Liver (tissue), 9 donors: ENCODE results near the gene ADIPOR1. TPM values are rescaled to one million over a fixed set of nuclear protein-coding genes. Genes with fewer than 3 reads are reported as not detected.
A peak's percentile ranks its signal among the peaks of the same experiment; 100 is the strongest.

Experiments
- DNase-seq: peaks from one replicate; pipeline ENCODE4 v3.0.0-alpha.2; 2017; ENCODE audit warnings: low spot score
- H3K27ac ChIP-seq, 2 donors: one replicate each; pipeline ENCODE4 v1.7.0; 2013; ENCODE audit warnings: inconsistent platforms in 2 of 2, low read length in 2 of 2, control low read depth in 1 of 2, low read depth in 1 of 2, mild to moderate bottlenecking in 1 of 2
- H3K27me3 ChIP-seq, 4 donors: one replicate each; pipeline versions ENCODE4 v1.6.1 to v1.7.0; 2013; ENCODE audit warnings: low read length in 3 of 4, inconsistent platforms in 1 of 4, mild to moderate bottlenecking in 1 of 4, moderate library complexity in 1 of 4; ENCODE audit not compliant: control insufficient read depth in 4 of 4, insufficient read depth in 4 of 4
- H3K36me3 ChIP-seq, 4 donors: one replicate each; pipeline versions ENCODE4 v1.6.1 to v1.7.0; 2013; ENCODE audit warnings: low read length in 3 of 4, mild to moderate bottlenecking in 3 of 4, low read depth in 1 of 4, moderate library complexity in 1 of 4; ENCODE audit not compliant: control insufficient read depth in 4 of 4, insufficient read depth in 3 of 4
- H3K4me1 ChIP-seq, 4 donors: one replicate each; pipeline versions ENCODE4 v1.6.1 to v1.7.0; 2013; ENCODE audit warnings: low read length in 3 of 4, mild to moderate bottlenecking in 3 of 4, moderate library complexity in 1 of 4; ENCODE audit not compliant: control insufficient read depth in 4 of 4, insufficient read depth in 4 of 4
- H3K4me3 ChIP-seq, 3 donors: one replicate each; pipeline versions ENCODE4 v1.6.1 to v1.7.0; 2013; ENCODE audit warnings: low read length in 3 of 3, control low read depth in 1 of 3, low read depth in 1 of 3, mild to moderate bottlenecking in 1 of 3
- H3K9ac ChIP-seq, 2 donors: one replicate each; pipeline ENCODE4 v1.7.0; 2013; ENCODE audit warnings: low read length in 2 of 2, mild to moderate bottlenecking in 2 of 2, moderate library complexity in 2 of 2, control low read depth in 1 of 2, low read depth in 1 of 2
- H3K9me3 ChIP-seq, 4 donors: one replicate each; pipeline versions ENCODE4 v1.6.1 to v1.7.0; 2013; ENCODE audit warnings: low read length in 3 of 4; ENCODE audit not compliant: control insufficient read depth in 4 of 4
- EGR1 ChIP-seq, 2 donors: IDR thresholded peaks; 2 replicates each; pipeline ENCODE4 v1.6.1; 2016 to 2018; ENCODE audit warnings: antibody characterized with exemption in 2 of 2, low read depth in 2 of 2
- FOXA2 ChIP-seq: IDR thresholded peaks from 2 replicates; pipeline ENCODE4 v1.6.1; 2016; ENCODE audit warnings: antibody characterized with exemption
- RAD21 ChIP-seq, 2 donors: IDR thresholded peaks; 2 replicates each; pipeline ENCODE4 v1.6.1; 2016; ENCODE audit warnings: antibody characterized with exemption in 2 of 2, mild to moderate bottlenecking in 2 of 2
- RXRA ChIP-seq, 2 donors: IDR thresholded peaks; 2 replicates each; pipeline ENCODE4 v1.6.1; 2017 to 2018; ENCODE audit warnings: antibody characterized with exemption in 2 of 2, mild to moderate bottlenecking in 1 of 2
- SP1 ChIP-seq: IDR thresholded peaks from 2 replicates; pipeline ENCODE4 v1.6.1; 2018; ENCODE audit warnings: antibody characterized with exemption, mild to moderate bottlenecking
- TAF1 ChIP-seq: conservative IDR thresholded peaks from 2 replicates; pipeline ENCODE4 v1.6.1; 2016; ENCODE audit warnings: antibody characterized with exemption, mild to moderate bottlenecking
- YY1 ChIP-seq: IDR thresholded peaks from 2 replicates; pipeline ENCODE4 v1.6.1; 2016; ENCODE audit warnings: antibody characterized with exemption, mild to moderate bottlenecking
- WGBS: extraction: QIAGEN DNeasy Blood & Tissue Kit; methylation state at CpG from one replicate; pipeline ENCODE4 v1.1.7; 2013; 5-methylcytosine and 5-hydroxymethylcytosine counted together
- polyA plus RNA-seq, 2 donors: library from polyadenylated mRNA; stranded (reverse) in 1 of 2; unstranded in 1 of 2; fragments of 200-250 nt in 1 of 2; fragments of >200 nt in 1 of 2; fragmentation: Nextera tagmentation in 1 of 2; extraction: Ambion mirVana in 1 of 2; gene quantifications; one replicate each; pipeline versions ENCODE4 v1.2.1 to v1.2.3, GENCODE V29; 2013 to 2015
- total RNA-seq, 2 donors: library from RNA; depleted of rRNA; stranded (reverse); fragments of >200 nt; gene quantifications; one replicate each; pipeline ENCODE4 v1.2.3, GENCODE V29; 2014
- TF ChIP-seq, protein P1 (sequence below): fragments of 150-350 bp; IDR thresholded peaks from 2 replicates; pipeline ENCODE4 v1.5.1; 2017; ENCODE audit warnings: improper control_type of control experiment, low read depth, low read length; ENCODE audit not compliant: missing input control
- TF ChIP-seq, protein P2 (sequence below): IDR thresholded peaks from 2 replicates; pipeline ENCODE4 v1.6.1; 2016; ENCODE audit warnings: antibody characterized with exemption
- donor health status: healthy.
- donor health status: healthy.
- donor health status: healthy.
- donor health status: healthy.
- donor health status: healthy.

The ADIPOR1 gene
- total and polyA plus RNA-seq, 4 donors, result 58.5 to 175 (median 70.4) TPM

DNA sequence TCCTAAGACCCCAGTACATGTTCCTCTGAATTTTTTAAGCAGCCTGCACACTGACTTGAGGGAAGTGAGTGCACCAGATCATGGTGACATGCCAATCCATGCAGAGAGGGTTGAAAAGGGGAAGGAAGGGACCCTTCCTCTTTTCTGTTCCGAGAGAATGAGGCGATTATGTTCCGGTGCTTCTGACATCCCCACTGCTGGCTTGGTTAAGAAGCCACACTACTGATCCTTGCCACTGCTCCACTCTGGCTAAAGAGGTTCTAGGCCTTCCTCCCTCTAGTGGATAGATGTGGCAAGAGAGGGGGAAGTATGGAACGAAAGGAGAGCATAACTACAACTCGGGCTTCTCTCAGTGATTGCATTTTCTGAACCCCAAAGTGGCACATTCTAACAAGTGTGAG lies 10.8 kb upstream of the ADIPOR1 start:
- peak; percentile 55 for DNase-seq
- TF ChIP-seq RAD21 (IDR thresholded peaks at IDR 0.05) (peak; percentile 69 to 86), SP1 (peak; percentile 34), TAF1 (no peak)
- TF ChIP-seq, protein P1, sequence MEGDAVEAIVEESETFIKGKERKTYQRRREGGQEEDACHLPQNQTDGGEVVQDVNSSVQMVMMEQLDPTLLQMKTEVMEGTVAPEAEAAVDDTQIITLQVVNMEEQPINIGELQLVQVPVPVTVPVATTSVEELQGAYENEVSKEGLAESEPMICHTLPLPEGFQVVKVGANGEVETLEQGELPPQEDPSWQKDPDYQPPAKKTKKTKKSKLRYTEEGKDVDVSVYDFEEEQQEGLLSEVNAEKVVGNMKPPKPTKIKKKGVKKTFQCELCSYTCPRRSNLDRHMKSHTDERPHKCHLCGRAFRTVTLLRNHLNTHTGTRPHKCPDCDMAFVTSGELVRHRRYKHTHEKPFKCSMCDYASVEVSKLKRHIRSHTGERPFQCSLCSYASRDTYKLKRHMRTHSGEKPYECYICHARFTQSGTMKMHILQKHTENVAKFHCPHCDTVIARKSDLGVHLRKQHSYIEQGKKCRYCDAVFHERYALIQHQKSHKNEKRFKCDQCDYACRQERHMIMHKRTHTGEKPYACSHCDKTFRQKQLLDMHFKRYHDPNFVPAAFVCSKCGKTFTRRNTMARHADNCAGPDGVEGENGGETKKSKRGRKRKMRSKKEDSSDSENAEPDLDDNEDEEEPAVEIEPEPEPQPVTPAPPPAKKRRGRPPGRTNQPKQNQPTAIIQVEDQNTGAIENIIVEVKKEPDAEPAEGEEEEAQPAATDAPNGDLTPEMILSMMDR, result peak; percentile 61
- 30% methylated on average over 5 of the region's 5 CpGs for WGBS
- H3K4me1 ChIP-seq, result peaks cover 3 to 23% (median 14%) of the 10 kb centered on the region in 4 donors
- H3K9me3 ChIP-seq, result no peaks in the 10 kb centered on the region
- H3K27me3 ChIP-seq, result no peaks in the 10 kb centered on the region
- H3K4me3 ChIP-seq, result no peak overlapping the region
- peaks cover 0 to 2% (median under 1%) of the 10 kb centered on the region in 4 donors for H3K36me3 ChIP-seq
- no peak overlapping the region for H3K9ac ChIP-seq
- peak overlapping the region in 1 of 2 donors; percentile 33 for H3K27ac ChIP-seq

DNA sequence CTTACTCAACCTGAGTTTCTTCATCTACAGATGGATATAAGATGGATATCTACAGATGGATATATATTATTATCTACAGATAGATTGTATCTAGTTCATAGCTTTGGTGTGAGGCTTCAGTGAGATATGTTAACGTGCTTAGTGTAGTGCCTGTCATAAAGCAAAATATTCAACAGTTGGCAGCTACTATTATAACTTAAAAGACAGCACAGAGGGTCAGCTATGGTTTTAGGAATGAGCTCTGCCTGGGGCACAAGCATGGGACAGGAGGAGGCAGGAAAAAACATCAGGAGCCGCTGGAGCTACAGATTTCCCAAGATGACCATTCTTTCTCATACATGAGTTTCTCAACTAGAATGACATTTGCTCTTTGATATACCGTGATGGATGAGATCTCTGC lies 10.2 kb upstream of the ADIPOR1 start:
- Histone ChIP-seq H3K27ac (peak overlapping the region in 1 of 2 donors; percentile 33), H3K4me1 (peaks cover 3 to 23% (median 14%) of the 10 kb centered on the region in 4 donors), H3K9me3 (no peaks in the 10 kb centered on the region), H3K4me3 (no peak overlapping the region), H3K36me3 (peaks cover 2 to 3% (median 3%) of the 10 kb centered on the region in 4 donors), H3K9ac (no peak overlapping the region), H3K27me3 (no peaks in the 10 kb centered on the region)
- WGBS, result 75% methylated on average over 3 of the region's 3 CpGs
- DNase-seq, result no peak
- no peak for TF ChIP-seq FOXA2
- no peak for TF ChIP-seq YY1
- no peak for TF ChIP-seq EGR1 (IDR thresholded peaks at IDR 0.05; ENCODE audit: low read depth in 2 of 2)
- TF ChIP-seq, protein P2, sequence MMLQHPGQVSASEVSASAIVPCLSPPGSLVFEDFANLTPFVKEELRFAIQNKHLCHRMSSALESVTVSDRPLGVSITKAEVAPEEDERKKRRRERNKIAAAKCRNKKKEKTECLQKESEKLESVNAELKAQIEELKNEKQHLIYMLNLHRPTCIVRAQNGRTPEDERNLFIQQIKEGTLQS, result no peak
- TF ChIP-seq RXRA (IDR thresholded peaks at IDR 0.05), result no peak
- no peak for TF ChIP-seq TAF1

DNA sequence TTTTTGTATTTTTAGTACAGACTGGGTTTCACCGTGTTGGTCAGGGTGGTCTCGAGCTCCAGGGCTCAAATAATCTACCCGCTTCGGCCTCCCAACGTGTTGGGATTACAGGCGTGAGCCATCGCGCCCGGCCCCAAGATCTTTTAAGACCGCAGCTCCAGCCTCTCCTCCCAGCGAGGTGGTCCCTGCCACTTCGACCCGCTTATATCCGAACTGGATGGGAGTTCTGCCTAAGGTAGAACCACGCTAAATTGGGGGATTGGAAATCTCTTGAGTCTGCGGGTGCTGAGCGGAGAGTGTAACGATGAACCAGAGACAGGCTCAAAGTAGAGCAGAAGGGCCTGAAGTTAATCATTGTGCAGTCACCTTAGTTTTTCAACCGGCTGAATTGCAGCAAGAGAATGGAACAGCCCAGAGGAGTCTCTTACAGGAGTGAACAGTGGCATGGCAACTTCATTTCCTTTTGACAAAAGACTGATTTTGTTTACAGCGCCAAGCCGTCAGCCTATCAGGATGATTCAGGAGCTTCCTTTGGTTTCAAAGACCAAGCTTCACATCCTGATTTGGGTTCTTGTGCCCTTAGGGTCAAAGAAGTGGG lies 9.7 kb upstream of the ADIPOR1 start:
- no peak for DNase-seq
- Histone ChIP-seq H3K4me1 (peaks cover 3 to 23% (median 14%) of the 10 kb centered on the region in 4 donors), H3K36me3 (peaks cover 2 to 9% (median 5%) of the 10 kb centered on the region in 4 donors), H3K4me3 (peak overlapping the region; percentile 59 to 83 (median 61)), H3K27me3 (no peaks in the 10 kb centered on the region), H3K9ac (peak overlapping the region; percentile 24 to 35), H3K9me3 (no peaks in the 10 kb centered on the region), H3K27ac (peak overlapping the region; percentile 53 to 67)
- TF ChIP-seq, protein P2, result no peak
- TF ChIP-seq SP1, result peak; percentile 17
- no peak for TF ChIP-seq YY1
- TF ChIP-seq, protein P1, result no peak
- WGBS, result 9% methylated on average over 21 of the region's 21 CpGs
